ENCODE data around the gene ATP1A3. TPM values are rescaled to one million over a fixed set of nuclear protein-coding genes. Genes with fewer than 3 reads are reported as not detected.

ATP1A3 gene
- polyA plus RNA-seq, 1 donor from 2014 or later: 36.2 TPM

DNA sequence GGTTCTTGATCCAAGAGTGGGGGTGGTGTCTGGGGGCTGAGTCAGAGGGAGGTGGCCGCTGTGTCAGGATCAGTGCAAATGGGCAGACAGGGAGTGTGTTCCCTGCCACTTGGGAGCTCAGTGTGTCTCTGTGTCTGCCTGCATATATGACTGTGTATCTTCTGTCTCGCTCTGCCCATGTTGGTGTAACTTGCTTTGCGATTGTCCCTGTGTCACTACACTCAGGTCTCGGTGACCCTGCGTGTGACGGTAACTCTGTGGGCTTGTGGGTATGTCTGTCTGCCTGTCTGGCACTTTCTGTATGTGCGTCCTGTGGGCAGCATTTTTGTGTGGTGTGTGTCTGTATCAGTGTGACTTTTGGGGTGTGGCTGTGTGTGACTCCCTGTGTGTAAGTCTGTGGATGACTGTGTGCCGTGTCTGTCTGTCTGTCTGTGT is 57.6 kb downstream of the ATP1A3 start:
- Histone ChIP-seq H3K9me3 (ENCODE audit: low read length) (no peaks in the 10 kb centered on the region), H3K79me2 (replicated peaks; ENCODE audit: insufficient read depth, low read length) (no peaks in the 10 kb centered on the region), H3K4me2 (ENCODE audit: low read length) (no peak overlapping the region), H3K4me3 (ENCODE audit: low read length) (no peak overlapping the region), H3K27me3 (ENCODE audit: insufficient read depth, low read depth, low read length) (peaks cover 74% of the 10 kb centered on the region), H3K36me3 (ENCODE audit: insufficient read depth, low read length) (no peaks in the 10 kb centered on the region), H3F3A (ENCODE audit: insufficient read depth, low read length, poor library complexity, severe bottlenecking) (no peaks in the 10 kb centered on the region), H3K9ac (ENCODE audit: low read length) (no peak overlapping the region), H2AFZ (ENCODE audit: low read depth, low read length) (no peak overlapping the region), H4K20me1 (ENCODE audit: insufficient read depth) (no peaks in the 10 kb centered on the region), H3K27ac (ENCODE audit: low read length) (no peak overlapping the region), H3K9me2 (ENCODE audit: insufficient read depth, low read length) (no peaks in the 10 kb centered on the region)
- no peak for TF ChIP-seq TAF1 (IDR thresholded peaks at IDR 0.05; ENCODE audit: low read depth)
- TF ChIP-seq, protein P1, sequence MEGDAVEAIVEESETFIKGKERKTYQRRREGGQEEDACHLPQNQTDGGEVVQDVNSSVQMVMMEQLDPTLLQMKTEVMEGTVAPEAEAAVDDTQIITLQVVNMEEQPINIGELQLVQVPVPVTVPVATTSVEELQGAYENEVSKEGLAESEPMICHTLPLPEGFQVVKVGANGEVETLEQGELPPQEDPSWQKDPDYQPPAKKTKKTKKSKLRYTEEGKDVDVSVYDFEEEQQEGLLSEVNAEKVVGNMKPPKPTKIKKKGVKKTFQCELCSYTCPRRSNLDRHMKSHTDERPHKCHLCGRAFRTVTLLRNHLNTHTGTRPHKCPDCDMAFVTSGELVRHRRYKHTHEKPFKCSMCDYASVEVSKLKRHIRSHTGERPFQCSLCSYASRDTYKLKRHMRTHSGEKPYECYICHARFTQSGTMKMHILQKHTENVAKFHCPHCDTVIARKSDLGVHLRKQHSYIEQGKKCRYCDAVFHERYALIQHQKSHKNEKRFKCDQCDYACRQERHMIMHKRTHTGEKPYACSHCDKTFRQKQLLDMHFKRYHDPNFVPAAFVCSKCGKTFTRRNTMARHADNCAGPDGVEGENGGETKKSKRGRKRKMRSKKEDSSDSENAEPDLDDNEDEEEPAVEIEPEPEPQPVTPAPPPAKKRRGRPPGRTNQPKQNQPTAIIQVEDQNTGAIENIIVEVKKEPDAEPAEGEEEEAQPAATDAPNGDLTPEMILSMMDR (IDR thresholded peaks at IDR 0.05; ENCODE audit: poor library complexity, severe bottlenecking): no peak
- TF ChIP-seq RAD21 (conservative IDR thresholded peaks at IDR 0.05): no peak
- TF ChIP-seq, protein P2, sequence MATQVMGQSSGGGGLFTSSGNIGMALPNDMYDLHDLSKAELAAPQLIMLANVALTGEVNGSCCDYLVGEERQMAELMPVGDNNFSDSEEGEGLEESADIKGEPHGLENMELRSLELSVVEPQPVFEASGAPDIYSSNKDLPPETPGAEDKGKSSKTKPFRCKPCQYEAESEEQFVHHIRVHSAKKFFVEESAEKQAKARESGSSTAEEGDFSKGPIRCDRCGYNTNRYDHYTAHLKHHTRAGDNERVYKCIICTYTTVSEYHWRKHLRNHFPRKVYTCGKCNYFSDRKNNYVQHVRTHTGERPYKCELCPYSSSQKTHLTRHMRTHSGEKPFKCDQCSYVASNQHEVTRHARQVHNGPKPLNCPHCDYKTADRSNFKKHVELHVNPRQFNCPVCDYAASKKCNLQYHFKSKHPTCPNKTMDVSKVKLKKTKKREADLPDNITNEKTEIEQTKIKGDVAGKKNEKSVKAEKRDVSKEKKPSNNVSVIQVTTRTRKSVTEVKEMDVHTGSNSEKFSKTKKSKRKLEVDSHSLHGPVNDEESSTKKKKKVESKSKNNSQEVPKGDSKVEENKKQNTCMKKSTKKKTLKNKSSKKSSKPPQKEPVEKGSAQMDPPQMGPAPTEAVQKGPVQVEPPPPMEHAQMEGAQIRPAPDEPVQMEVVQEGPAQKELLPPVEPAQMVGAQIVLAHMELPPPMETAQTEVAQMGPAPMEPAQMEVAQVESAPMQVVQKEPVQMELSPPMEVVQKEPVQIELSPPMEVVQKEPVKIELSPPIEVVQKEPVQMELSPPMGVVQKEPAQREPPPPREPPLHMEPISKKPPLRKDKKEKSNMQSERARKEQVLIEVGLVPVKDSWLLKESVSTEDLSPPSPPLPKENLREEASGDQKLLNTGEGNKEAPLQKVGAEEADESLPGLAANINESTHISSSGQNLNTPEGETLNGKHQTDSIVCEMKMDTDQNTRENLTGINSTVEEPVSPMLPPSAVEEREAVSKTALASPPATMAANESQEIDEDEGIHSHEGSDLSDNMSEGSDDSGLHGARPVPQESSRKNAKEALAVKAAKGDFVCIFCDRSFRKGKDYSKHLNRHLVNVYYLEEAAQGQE (IDR thresholded peaks at IDR 0.05; ENCODE audit: borderline replicate concordance): no peak
- no peak for TF ChIP-seq MXI1 (conservative IDR thresholded peaks at IDR 0.05; ENCODE audit: poor library complexity, severe bottlenecking)
- no peak for TF ChIP-seq SMC3 (conservative IDR thresholded peaks at IDR 0.05; ENCODE audit: poor library complexity)
- no peak for TF ChIP-seq EZH2 (IDR thresholded peaks at IDR 0.05; ENCODE audit: borderline replicate concordance, insufficient read depth, low read length, poor library complexity, severe bottlenecking)
- no peak for TF ChIP-seq POLR2AphosphoS5 (IDR thresholded peaks at IDR 0.05)
- TF ChIP-seq EP300 (conservative IDR thresholded peaks at IDR 0.05; ENCODE audit: poor library complexity, severe bottlenecking): no peak

DNA sequence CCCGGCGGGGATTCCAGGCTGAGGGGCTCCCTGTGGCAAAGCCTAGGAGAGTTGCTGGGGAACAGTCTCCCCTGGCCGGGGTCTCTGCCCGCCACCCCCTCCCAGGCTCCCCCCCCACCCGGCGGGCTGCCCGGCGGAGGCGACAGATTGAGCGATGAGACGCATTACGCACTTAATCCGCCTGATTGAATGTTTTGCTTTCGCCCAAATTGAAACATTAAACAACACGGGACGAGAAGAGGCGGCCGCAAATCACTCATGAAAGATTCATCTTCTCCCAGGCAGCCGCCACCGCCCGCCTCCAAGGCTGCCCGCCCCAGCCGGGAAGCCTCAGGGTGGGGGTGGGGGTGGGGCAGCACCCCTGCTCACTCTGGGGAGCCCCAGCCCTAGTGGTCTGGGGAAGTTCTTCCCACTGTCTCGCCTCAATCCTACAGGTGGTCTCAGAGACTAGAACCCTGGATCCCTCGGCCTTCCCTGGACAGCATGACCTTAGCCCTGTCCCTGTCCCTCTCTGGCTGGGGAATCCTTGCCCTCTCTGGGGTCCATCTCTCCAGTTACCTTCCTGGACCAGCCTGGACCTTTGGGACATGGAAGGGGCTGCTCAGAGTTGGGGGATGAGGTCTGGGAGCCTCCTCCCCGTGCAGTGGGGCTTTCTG is 58.1 kb downstream of the ATP1A3 start:
- Histone ChIP-seq H3K4me2 (ENCODE audit: low read length) (no peak overlapping the region), H3K9ac (ENCODE audit: low read length) (no peak overlapping the region), H3K79me2 (replicated peaks; ENCODE audit: insufficient read depth, low read length) (no peaks in the 10 kb centered on the region), H3K9me3 (ENCODE audit: low read length) (no peaks in the 10 kb centered on the region), H3K27me3 (ENCODE audit: insufficient read depth, low read depth, low read length) (peaks cover 74% of the 10 kb centered on the region), H3K36me3 (ENCODE audit: insufficient read depth, low read length) (no peaks in the 10 kb centered on the region), H2AFZ (ENCODE audit: low read depth, low read length) (no peak overlapping the region), H3F3A (ENCODE audit: insufficient read depth, low read length, poor library complexity, severe bottlenecking) (no peaks in the 10 kb centered on the region), H4K20me1 (ENCODE audit: insufficient read depth) (no peaks in the 10 kb centered on the region), H3K27ac (ENCODE audit: low read length) (no peak overlapping the region), H3K9me2 (ENCODE audit: insufficient read depth, low read length) (no peaks in the 10 kb centered on the region), H3K4me3 (ENCODE audit: low read length) (no peak overlapping the region)
- TF ChIP-seq RAD21 (conservative IDR thresholded peaks at IDR 0.05): no peak
- TF ChIP-seq SMC3 (conservative IDR thresholded peaks at IDR 0.05; ENCODE audit: poor library complexity): no peak
- TF ChIP-seq, protein P1 (IDR thresholded peaks at IDR 0.05; ENCODE audit: poor library complexity, severe bottlenecking): no peak
- no peak for TF ChIP-seq TAF1 (IDR thresholded peaks at IDR 0.05; ENCODE audit: low read depth)
- TF ChIP-seq MXI1 (conservative IDR thresholded peaks at IDR 0.05; ENCODE audit: poor library complexity, severe bottlenecking): no peak
- no peak for TF ChIP-seq EP300 (conservative IDR thresholded peaks at IDR 0.05; ENCODE audit: poor library complexity, severe bottlenecking)
- no peak for TF ChIP-seq EZH2 (IDR thresholded peaks at IDR 0.05; ENCODE audit: borderline replicate concordance, insufficient read depth, low read length, poor library complexity, severe bottlenecking)
- no peak for TF ChIP-seq POLR2AphosphoS5 (IDR thresholded peaks at IDR 0.05)
- TF ChIP-seq, protein P2 (IDR thresholded peaks at IDR 0.05; ENCODE audit: borderline replicate concordance): no peak
